K562 (cell line): ENCODE data around the gene NUP43. TPM values are rescaled to one million over a fixed set of nuclear protein-coding genes. Genes with fewer than 3 reads are reported as not detected.

Experiments used
- BRF1 ChIP-seq: IDR thresholded peaks from 3 replicates; pipeline ENCODE4 v1.6.1; 2011; ENCODE audit warnings: borderline replicate concordance, mild to moderate bottlenecking; ENCODE audit not compliant: insufficient read length; ENCODE audit errors: extremely low read depth
- CBFA2T3 ChIP-seq: fragments of 450-650 bp; IDR thresholded peaks from 2 replicates; pipeline ENCODE4 v1.6.1; 2017
- DLX4 ChIP-seq: fragments of 250-450 bp; sonication (Bioruptor Pico); IDR thresholded peaks from 2 replicates; pipeline ENCODE4 v1.6.1; 2021; ENCODE audit warnings: mild to moderate bottlenecking
- ERF ChIP-seq: fragments of 450-650 bp; formaldehyde crosslinking; IDR thresholded peaks from 2 replicates; pipeline ENCODE4 v1.4.0; 2020; ENCODE audit warnings: mild to moderate bottlenecking, mixed read lengths
- HLTF ChIP-seq: fragments of 450-650 bp; IDR thresholded peaks from 2 replicates; pipeline ENCODE4 v1.6.1; 2016
- JUND ChIP-seq, 2 experiments: IDR thresholded peaks; 2 replicates in 1 of 2; 3 replicates in 1 of 2; pipeline ENCODE4 v1.6.1; 2011; ENCODE audit warnings: borderline replicate concordance in 2 of 2, low read depth in 2 of 2, low read length in 2 of 2, improper control_type of control experiment in 1 of 2, missing biosample characterization in 1 of 2, missing genetic modification characterization in 1 of 2, missing genetic modification reagents in 1 of 2
- KDM2B ChIP-seq: fragments of 250-450 bp; sonication (Bioruptor Pico); IDR thresholded peaks from 2 replicates; pipeline ENCODE4 v1.8.0; 2021; ENCODE audit warnings: mild to moderate bottlenecking, moderate library complexity
- NFXL1 ChIP-seq: fragments of 450-650 bp; formaldehyde crosslinking; IDR thresholded peaks from 2 replicates; pipeline ENCODE4 v1.4.0; 2021; ENCODE audit warnings: mild to moderate bottlenecking
- NR2C2 ChIP-seq, 2 experiments: fragments of 200-800 bp in 1 of 2; sonication (Bioruptor generic) in 1 of 2; sonication (generic) in 1 of 2; formaldehyde crosslinking in 1 of 2; IDR thresholded peaks; 2 replicates each; pipeline versions ENCODE4 v1.6.1 to v1.8.0; 2016 to 2022; ENCODE audit warnings: mild to moderate bottlenecking in 1 of 2, missing compliant biosample characterization in 1 of 2, missing genetic modification characterization in 1 of 2, missing genetic modification reagents in 1 of 2
- POLR2AphosphoS5 ChIP-seq: IDR thresholded peaks from 2 replicates; pipeline ENCODE4 v1.6.1; 2011; ENCODE audit warnings: mild to moderate bottlenecking, low read depth, low read length, moderate library complexity; ENCODE audit not compliant: control insufficient read depth, insufficient read depth
- RBM25 ChIP-seq: fragments of 200-400 bp; formaldehyde crosslinking; IDR thresholded peaks from 2 replicates; pipeline ENCODE4 v1.6.1; 2018; ENCODE audit warnings: low read length, low read depth, moderate library complexity; ENCODE audit not compliant: severe bottlenecking
- SIN3B ChIP-seq: fragments of 450-650 bp; IDR thresholded peaks from 2 replicates; pipeline ENCODE4 v1.6.1; 2017; ENCODE audit warnings: low read depth, mild to moderate bottlenecking, moderate library complexity
- SMAD1 ChIP-seq: fragments of 150-350 bp; IDR thresholded peaks from 2 replicates; pipeline ENCODE4 v1.6.1; 2014; ENCODE audit warnings: low read length, low read depth; ENCODE audit not compliant: partially characterized antibody
- polyA plus RNA-seq, 8 experiments: library from polyadenylated mRNA; depleted of rRNA in 4 of 8; stranded (reverse) in 5 of 8; unstranded in 3 of 8; fragments of >200 nt; fragmentation: Nextera tagmentation in 2 of 8; fragmentation: Illumina TruSeq in 1 of 8; extraction: Ambion mirVana in 2 of 8; extraction: Trizol in 1 of 8; gene quantifications; 2 replicates each; pipeline versions ENCODE4 v1.2.1 to v1.2.3, GENCODE V29; 2011 to 2014; ENCODE audit warnings: inconsistent platforms in 1 of 8, missing spikeins in 1 of 8
- total RNA-seq, 7 experiments: library from RNA; depleted of rRNA in 6 of 7; stranded (reverse); fragments of >200 nt in 6 of 7; fragmentation: Illumina TruSeq in 2 of 7; extraction: Trizol in 2 of 7; gene quantifications; 2 replicates each; pipeline versions ENCODE4 v1.2.1 to v1.2.3, GENCODE V29; 2011 to 2021; ENCODE audit warnings: low replicate concordance in 1 of 7
- TF ChIP-seq, protein P1 (sequence below): IDR thresholded peaks from 2 replicates; pipeline ENCODE4 v1.6.1; 2016; ENCODE audit warnings: missing genetic modification characterization, missing compliant biosample characterization
- TF ChIP-seq, protein P2 (sequence below), 2 experiments: fragments of 450-650 bp; IDR thresholded peaks; 2 replicates each; pipeline ENCODE4 v1.6.1; 2016; ENCODE audit warnings: mild to moderate bottlenecking in 2 of 2, borderline replicate concordance in 1 of 2, low read depth in 1 of 2, moderate library complexity in 1 of 2
- TF ChIP-seq, protein P3 (sequence below): fragments of 450-650 bp; formaldehyde crosslinking; IDR thresholded peaks from 2 replicates; pipeline ENCODE4 v1.4.0; 2020; ENCODE audit warnings: mild to moderate bottlenecking, mixed read lengths

NUP43 gene
- total and polyA plus RNA-seq, 9 of the 15 experiments (the other 6 are each of a cell fraction or from before 2014, with no cell fraction given) = 28.9 to 136 (median 67.4) TPM

- TF ChIP-seq CBFA2T3 (no peak), HLTF (peak; percentile 55; the same call in 1 of the 2 replicates), POLR2AphosphoS5 (no peak), SIN3B (no peak), RBM25 (no peak), BRF1 (no peak), SMAD1 (no peak), NR2C2 (CRISPR knock-in tag; IDR thresholded peaks at IDR 0.05) (no peak), NR2C2 (tag; IDR thresholded peaks at IDR 0.05) (no peak), NFXL1 (CRISPR knock-in tag) (no peak), KDM2B (CRISPR knock-in tag) (no peak), DLX4 (no peak), ERF (CRISPR knock-in tag) (no peak), JUND (IDR thresholded peaks at IDR 0.05; ENCODE audit: borderline replicate concordance, low read depth, low read length) (no peak), JUND (tag; IDR thresholded peaks at IDR 0.05; ENCODE audit: borderline replicate concordance, low read depth, low read length) (no peak)
- TF ChIP-seq, protein P1, sequence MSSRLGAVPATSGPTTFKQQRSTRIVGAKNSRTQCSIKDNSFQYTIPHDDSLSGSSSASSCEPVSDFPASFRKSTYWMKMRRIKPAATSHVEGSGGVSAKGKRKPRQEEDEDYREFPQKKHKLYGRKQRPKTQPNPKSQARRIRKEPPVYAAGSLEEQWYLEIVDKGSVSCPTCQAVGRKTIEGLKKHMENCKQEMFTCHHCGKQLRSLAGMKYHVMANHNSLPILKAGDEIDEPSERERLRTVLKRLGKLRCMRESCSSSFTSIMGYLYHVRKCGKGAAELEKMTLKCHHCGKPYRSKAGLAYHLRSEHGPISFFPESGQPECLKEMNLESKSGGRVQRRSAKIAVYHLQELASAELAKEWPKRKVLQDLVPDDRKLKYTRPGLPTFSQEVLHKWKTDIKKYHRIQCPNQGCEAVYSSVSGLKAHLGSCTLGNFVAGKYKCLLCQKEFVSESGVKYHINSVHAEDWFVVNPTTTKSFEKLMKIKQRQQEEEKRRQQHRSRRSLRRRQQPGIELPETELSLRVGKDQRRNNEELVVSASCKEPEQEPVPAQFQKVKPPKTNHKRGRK (tag) = peak; percentile 69; the same call in 1 of the 2 replicates
- TF ChIP-seq, protein P2, sequence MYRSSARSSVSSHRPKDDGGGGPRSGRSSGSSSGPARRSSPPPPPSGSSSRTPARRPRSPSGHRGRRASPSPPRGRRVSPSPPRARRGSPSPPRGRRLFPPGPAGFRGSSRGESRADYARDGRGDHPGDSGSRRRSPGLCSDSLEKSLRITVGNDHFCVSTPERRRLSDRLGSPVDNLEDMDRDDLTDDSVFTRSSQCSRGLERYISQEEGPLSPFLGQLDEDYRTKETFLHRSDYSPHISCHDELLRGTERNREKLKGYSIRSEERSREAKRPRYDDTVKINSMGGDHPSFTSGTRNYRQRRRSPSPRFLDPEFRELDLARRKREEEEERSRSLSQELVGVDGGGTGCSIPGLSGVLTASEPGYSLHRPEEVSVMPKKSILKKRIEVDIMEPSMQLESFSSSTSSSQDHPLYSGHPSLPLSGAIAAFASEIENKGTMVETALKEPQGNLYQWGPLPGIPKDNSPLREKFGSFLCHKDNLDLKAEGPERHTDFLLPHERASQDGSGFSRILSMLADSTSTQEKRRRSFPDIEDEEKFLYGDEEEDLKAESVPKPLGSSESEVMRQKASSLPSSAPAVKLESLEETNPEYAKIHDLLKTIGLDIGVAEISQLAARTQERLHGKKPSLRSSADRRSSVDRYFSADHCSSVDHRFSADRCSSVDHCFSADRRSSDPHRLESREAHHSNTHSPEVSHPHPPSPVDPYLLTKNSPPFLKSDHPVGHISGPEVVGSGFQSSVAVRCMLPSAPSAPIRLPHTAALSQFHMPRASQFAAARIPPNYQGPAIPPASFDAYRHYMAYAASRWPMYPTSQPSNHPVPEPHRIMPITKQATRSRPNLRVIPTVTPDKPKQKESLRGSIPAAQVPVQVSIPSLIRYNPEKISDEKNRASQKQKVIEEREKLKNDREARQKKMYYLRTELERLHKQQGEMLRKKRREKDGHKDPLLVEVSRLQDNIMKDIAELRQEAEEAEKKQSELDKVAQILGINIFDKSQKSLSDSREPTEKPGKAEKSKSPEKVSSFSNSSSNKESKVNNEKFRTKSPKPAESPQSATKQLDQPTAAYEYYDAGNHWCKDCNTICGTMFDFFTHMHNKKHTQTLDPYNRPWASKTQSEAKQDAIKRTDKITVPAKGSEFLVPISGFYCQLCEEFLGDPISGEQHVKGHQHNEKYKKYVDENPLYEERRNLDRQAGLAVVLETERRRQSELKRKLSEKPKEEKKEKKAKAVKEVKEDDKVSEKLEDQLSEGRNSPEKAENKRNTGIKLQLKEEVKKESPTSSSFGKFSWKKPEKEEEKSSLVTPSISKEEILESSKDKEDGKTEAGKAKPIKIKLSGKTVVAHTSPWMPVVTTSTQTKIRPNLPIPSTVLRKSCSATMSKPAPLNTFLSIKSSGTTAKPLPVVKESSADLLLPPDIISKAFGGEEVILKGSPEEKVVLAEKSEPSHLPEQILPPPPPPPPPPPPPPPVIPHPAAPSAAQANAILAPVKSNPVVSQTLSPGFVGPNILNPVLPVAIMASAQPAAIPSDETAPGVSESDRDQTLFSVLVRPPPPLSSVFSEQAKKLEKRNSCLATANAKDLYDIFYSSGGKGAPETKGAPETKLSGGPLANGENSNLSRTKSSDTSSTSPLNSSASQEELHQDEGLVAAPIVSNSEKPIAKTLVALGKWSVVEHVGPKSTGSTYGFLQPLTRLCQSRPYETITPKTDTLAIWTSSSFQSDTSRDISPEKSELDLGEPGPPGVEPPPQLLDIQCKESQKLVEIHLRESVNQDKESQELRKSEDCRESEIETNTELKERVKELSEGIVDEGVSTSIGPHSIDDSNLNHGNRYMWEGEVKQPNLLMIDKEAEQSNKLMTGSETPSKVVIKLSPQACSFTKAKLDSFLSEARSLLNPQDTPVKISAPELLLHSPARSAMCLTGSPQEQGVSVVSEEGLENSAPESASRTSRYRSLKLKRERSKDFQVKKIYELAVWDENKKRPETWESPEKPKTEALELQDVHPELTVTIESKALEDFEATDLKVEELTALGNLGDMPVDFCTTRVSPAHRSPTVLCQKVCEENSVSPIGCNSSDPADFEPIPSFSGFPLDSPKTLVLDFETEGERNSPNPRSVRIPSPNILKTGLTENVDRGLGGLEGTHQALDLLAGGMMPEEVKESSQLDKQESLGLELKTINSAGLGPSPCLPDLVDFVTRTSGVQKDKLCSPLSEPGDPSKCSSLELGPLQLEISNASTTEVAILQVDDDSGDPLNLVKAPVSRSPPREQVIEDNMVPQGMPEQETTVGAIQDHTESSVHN (IDR thresholded peaks at IDR 0.05; ENCODE audit: borderline replicate concordance in 1 of 2, low read depth in 1 of 2) = no peak
- TF ChIP-seq, protein P3, sequence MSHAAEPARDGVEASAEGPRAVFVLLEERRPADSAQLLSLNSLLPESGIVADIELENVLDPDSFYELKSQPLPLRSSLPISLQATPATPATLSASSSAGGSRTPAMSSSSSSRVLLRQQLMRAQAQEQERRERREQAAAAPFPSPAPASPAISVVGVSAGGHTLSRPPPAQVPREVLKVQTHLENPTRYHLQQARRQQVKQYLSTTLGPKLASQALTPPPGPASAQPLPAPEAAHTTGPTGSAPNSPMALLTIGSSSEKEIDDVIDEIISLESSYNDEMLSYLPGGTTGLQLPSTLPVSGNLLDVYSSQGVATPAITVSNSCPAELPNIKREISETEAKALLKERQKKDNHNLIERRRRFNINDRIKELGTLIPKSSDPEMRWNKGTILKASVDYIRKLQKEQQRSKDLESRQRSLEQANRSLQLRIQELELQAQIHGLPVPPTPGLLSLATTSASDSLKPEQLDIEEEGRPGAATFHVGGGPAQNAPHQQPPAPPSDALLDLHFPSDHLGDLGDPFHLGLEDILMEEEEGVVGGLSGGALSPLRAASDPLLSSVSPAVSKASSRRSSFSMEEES = no peak
Measured at GRCh38 chr6:149777624-149778023, 31.3 kb upstream of the NUP43 start (continued).
